Astrocyte (in vitro differentiated cells and primary cell): ENCODE measurements around the gene TRMT2A.

Experiments
- CTCF ChIP-seq: IDR thresholded peaks from 2 replicates; pipeline ENCODE4 v1.5.1; 2011; ENCODE audit warnings: low read depth, mild to moderate bottlenecking, inconsistent platforms, low read length, moderate library complexity; ENCODE audit not compliant: insufficient read depth
- EZH2 ChIP-seq: IDR thresholded peaks from 2 replicates; pipeline ENCODE4 v1.6.1; 2012; ENCODE audit warnings: mild to moderate bottlenecking, low read length, inconsistent platforms; ENCODE audit not compliant: insufficient read depth

GRCh38 chr22:20154602-20155187, 37.7 kb upstream of the TRMT2A start:
- TF ChIP-seq CTCF (no peak), EZH2 (no peak)
